HL-60 (cell line): ENCODE data around the gene VPS51.

Source experiments
- DNase-seq, 2 experiments: peaks; one replicate each; pipeline ENCODE4 v3.0.0-alpha.2; 2010 to 2020; ENCODE audit warnings: low read depth in 1 of 2, low spot score in 1 of 2
- H3K27ac ChIP-seq: fragments of 250-450 bp; sonication (Bioruptor Pico); replicated peaks from 2 replicates; pipeline ENCODE4 v1.5.1; 2020; ENCODE audit warnings: mild to moderate bottlenecking, moderate library complexity
- H3K27me3 ChIP-seq: fragments of 250-450 bp; sonication (Bioruptor Pico); 2 replicates; pipeline ENCODE4 v1.5.1; 2021; ENCODE audit warnings: mild to moderate bottlenecking, moderate library complexity; ENCODE audit not compliant: insufficient read depth, poor library complexity, severe bottlenecking
- H3K4me3 ChIP-seq: replicated peaks from 2 replicates; pipeline ENCODE4 v1.5.1; 2011; ENCODE audit warnings: mild to moderate bottlenecking, control low read depth, low read length; ENCODE audit not compliant: insufficient read depth
- GABPA ChIP-seq: IDR thresholded peaks from 2 replicates; pipeline ENCODE4 v1.6.1; 2012; ENCODE audit warnings: low read depth
- POLR2AphosphoS5 ChIP-seq: IDR thresholded peaks from 2 replicates; pipeline ENCODE4 v1.6.1; 2012; ENCODE audit warnings: low read depth
- SPI1 ChIP-seq: IDR thresholded peaks from 2 replicates; pipeline ENCODE4 v1.6.1; 2012; ENCODE audit warnings: low read depth, mild to moderate bottlenecking, borderline replicate concordance
- TF ChIP-seq, protein P1 (sequence below): IDR thresholded peaks from 2 replicates; pipeline ENCODE4 v1.6.1; 2012; ENCODE audit warnings: low read depth; ENCODE audit not compliant: insufficient replicate concordance
- TF ChIP-seq, protein P2 (sequence below): IDR thresholded peaks from one replicate; pipeline ENCODE4 v1.5.1; 2011; ENCODE audit warnings: low read length, control low read depth, inconsistent platforms; ENCODE audit not compliant: insufficient read depth

Gene VPS51

DNA sequence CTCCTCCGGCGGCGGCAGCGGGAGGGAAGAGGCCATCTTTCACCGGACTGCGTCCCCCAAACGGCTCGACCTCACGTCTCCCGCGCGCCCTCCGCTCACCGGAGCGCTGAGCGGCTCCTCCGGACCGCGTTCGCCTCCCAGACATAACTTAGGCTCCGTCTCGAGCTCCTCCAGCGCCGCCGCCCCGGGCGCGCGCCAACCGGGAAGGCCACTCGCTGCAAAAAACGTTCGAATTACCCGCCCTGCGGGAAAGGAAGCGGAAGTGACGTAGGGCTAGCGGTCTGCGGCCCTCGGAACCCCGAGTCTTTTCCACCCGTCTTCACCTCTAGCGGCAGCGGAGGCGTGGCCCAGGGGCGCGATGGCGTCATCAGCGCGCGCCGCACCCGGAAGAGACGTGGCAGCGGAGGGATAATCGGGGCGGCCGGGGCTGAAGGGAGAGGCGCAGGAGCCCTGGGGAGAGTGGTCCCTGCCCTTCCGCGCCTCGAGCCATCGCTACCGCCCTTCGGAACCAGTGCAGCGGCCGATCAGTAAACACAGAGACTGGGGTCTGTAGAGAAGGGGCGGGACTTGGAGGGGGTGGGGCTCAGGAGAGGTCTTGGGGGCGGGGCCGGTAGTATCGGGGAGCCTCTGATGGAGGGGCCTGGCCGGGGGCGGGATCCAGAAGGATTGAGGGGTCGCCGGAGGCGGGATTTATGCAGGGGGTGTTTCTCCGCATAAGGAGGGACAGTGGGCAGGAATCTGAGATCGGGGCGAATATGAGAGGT lies 12.0 kb upstream of the VPS51 start, which contains the start of the genes CDCA5 and ZFPL1:
Gene CDCA5, minus strand, starts transcription at position 207 of the 764 bp plus-strand sequence. Its CDS starts 62 bp downstream, at position 145.
Gene ZFPL1, plus strand, starts transcription at position 389 of the 764 bp plus-strand sequence. CDS start 477 bp downstream, outside the sequence.
- no peaks in the 10 kb centered on the region for H3K27me3 ChIP-seq
- peak within 1 kb of the TSS; percentile 90 for H3K4me3 ChIP-seq
- DNase-seq, result peak; percentile 95
- H3K27ac ChIP-seq, result peak within 1 kb of the TSS; percentile 97
- TF ChIP-seq, protein P1, sequence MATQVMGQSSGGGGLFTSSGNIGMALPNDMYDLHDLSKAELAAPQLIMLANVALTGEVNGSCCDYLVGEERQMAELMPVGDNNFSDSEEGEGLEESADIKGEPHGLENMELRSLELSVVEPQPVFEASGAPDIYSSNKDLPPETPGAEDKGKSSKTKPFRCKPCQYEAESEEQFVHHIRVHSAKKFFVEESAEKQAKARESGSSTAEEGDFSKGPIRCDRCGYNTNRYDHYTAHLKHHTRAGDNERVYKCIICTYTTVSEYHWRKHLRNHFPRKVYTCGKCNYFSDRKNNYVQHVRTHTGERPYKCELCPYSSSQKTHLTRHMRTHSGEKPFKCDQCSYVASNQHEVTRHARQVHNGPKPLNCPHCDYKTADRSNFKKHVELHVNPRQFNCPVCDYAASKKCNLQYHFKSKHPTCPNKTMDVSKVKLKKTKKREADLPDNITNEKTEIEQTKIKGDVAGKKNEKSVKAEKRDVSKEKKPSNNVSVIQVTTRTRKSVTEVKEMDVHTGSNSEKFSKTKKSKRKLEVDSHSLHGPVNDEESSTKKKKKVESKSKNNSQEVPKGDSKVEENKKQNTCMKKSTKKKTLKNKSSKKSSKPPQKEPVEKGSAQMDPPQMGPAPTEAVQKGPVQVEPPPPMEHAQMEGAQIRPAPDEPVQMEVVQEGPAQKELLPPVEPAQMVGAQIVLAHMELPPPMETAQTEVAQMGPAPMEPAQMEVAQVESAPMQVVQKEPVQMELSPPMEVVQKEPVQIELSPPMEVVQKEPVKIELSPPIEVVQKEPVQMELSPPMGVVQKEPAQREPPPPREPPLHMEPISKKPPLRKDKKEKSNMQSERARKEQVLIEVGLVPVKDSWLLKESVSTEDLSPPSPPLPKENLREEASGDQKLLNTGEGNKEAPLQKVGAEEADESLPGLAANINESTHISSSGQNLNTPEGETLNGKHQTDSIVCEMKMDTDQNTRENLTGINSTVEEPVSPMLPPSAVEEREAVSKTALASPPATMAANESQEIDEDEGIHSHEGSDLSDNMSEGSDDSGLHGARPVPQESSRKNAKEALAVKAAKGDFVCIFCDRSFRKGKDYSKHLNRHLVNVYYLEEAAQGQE, result no peak
- TF ChIP-seq GABPA (peak; percentile 93), POLR2AphosphoS5 (peak; percentile 89), SPI1 (peak; percentile 66; the same call in 1 of the 2 replicates)
- TF ChIP-seq, protein P2, sequence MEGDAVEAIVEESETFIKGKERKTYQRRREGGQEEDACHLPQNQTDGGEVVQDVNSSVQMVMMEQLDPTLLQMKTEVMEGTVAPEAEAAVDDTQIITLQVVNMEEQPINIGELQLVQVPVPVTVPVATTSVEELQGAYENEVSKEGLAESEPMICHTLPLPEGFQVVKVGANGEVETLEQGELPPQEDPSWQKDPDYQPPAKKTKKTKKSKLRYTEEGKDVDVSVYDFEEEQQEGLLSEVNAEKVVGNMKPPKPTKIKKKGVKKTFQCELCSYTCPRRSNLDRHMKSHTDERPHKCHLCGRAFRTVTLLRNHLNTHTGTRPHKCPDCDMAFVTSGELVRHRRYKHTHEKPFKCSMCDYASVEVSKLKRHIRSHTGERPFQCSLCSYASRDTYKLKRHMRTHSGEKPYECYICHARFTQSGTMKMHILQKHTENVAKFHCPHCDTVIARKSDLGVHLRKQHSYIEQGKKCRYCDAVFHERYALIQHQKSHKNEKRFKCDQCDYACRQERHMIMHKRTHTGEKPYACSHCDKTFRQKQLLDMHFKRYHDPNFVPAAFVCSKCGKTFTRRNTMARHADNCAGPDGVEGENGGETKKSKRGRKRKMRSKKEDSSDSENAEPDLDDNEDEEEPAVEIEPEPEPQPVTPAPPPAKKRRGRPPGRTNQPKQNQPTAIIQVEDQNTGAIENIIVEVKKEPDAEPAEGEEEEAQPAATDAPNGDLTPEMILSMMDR, result no peak

DNA sequence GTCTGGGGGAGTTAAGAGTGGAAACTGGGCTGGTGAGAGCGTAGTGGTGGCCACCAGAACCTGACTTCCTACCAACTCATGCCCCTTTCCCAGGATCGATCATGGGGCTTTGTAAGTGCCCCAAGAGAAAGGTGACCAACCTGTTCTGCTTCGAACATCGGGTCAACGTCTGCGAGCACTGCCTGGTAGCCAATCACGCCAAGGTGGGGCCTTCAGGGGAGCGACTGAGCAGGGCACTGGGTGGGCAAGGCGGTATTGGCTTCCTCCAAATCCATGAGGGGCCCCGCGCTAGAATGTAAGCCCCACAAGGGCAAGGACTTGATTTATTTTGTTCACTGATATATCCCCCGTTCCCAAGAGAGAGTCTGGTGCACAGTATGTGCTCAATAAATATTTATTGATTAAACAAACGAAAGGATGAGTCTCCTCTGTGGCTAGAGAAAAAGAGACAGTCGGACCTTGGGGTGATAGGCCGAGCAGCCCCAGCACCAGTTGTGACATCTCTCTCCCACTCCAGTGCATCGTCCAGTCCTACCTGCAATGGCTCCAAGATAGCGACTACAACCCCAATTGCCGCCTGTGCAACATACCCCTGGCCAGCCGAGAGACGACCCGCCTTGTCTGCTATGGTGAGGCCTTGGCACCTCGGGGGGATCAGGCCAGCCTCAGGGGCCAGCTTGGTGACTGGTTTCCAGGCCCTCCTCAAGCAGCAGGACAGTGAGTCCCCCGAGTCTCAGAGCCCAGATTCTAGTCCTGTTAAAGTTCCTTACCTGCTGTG lies 11.2 kb upstream of the VPS51 start:
- peak overlapping the region; percentile 90 for H3K4me3 ChIP-seq
- H3K27me3 ChIP-seq, result no peaks in the 10 kb centered on the region
- TF ChIP-seq, protein P1, result no peak
- peak overlapping the region; percentile 97 for H3K27ac ChIP-seq
- no peak for DNase-seq

DNA sequence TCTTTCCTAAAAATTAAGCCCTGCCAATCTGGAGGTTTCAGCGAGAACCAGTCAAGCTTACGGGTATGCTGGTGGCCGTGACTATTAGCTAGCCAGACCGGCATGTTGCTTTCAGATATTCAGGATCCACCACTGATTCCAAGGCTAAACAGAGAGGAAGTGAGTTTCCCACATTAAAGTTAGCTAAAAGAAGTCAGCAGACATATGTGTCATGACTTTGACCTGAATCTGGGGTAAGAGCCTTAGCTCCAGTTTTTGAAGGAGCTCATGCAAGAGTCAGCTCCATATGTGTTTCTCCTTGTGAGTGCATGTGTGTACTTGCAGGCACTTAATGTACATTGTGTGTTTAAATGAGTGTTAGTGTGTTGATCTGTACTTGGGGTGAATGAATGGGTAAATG lies 10.6 kb upstream of the VPS51 start:
- no peak overlapping the region for H3K4me3 ChIP-seq

More for the DNA sequence above, 10.6 kb upstream of the VPS51 start:
- DNase-seq, result no peak
- peak overlapping the region; percentile 97; the same call in 1 of the 2 replicates for H3K27ac ChIP-seq
- no peaks in the 10 kb centered on the region for H3K27me3 ChIP-seq
- peak; percentile 44; the same call in 1 of the 2 replicates for TF ChIP-seq SPI1
- TF ChIP-seq, protein P2, result no peak
